Measurements from ENCODE around the gene ZBED3.

ZBED3 gene

GRCh38 chr5:77076961-77077828 is 9.9 kb downstream of the ZBED3 start:
- peak; percentile 44 for DNase-seq

DNA sequence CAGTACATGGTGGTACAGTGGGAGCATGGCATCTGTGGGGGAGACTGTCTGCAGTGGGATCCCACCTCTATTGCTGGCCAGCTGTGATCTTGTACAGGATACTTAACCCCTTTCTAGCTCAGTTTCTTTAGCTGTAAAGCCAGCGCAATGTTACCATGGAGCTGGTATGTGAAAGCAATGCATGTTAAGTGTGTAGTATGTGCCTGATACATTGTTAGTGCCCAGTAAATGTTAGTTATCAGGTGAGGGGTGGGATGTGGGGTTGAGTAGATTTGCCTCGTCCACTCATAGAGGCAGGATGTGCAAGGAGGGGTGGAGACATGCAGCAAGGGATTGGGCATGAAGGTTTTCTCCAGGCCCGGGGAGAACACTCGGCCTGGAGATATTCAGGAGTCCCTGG is 12.3 kb downstream of the ZBED3 start:
- DNase-seq, result no peak

- no peak for DNase-seq
These were observed 13.4 kb downstream of the ZBED3 start for GRCh38 chr5:77073667-77074066.

DNA sequence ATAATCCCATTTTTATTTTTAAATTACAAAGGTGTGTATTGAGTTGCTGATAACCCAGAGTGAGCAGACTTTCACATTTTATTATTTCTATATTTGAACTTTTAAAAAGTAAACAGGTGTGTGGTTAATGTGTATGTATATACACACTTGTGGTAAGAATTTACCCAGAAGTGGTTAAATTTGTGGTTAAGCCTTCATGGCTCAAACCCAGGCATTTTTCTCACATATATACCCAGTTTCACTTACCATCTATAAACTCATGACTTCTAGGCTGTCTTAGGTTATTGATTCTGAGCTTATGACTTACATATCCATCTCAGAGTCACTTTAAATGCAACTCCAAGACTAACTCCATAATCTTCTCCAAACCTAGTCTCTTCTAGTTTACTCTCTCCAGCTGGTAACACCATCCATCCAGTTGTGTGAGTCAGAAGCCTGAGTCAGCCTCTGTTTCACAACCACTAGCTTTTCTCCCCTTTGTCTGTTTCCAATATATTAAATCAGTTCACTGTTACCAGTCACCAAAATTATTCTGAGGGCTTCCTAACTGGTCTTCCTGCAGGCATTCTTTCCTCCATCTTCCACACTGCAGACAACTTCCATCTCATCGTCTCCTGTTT is 20.2 kb downstream of the ZBED3 start:
- DNase-seq, result no peak

GRCh38 chr5:77066184-77066583 is 20.9 kb downstream of the ZBED3 start:
- DNase-seq, result no peak

DNA sequence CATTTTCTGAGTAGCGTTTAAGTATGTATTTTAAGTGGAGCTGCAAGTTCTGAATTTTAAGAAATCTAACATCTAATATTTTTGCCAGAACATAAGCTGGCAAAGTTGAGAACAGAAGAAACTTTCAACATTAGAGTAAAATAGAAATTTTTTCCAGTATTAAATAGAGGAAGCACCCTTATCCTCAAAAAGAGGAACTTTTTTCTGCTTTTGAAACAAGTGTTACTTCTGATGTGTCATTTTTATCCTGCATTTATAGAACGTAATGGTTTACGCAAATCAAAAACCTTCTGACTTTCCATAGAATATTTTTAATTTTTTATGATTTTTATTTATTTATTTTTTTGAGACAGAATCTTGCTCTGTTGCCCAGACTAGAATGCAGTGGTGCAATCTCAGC is 21.8 kb downstream of the ZBED3 start:
- no peak for DNase-seq

GRCh38 chr5:77064040-77064439 is 23.0 kb downstream of the ZBED3 start:
- DNase-seq, result no peak

- no peak for DNase-seq
These were observed 40.5 kb downstream of the ZBED3 start for GRCh38 chr5:77046416-77047073.

GRCh38 chr5:77035950-77036349 is 51.1 kb downstream of the ZBED3 start:
- DNase-seq, result no peak

- DNase-seq, result no peak
These were observed 53.7 kb downstream of the ZBED3 start for GRCh38 chr5:77033338-77033737.

DNA sequence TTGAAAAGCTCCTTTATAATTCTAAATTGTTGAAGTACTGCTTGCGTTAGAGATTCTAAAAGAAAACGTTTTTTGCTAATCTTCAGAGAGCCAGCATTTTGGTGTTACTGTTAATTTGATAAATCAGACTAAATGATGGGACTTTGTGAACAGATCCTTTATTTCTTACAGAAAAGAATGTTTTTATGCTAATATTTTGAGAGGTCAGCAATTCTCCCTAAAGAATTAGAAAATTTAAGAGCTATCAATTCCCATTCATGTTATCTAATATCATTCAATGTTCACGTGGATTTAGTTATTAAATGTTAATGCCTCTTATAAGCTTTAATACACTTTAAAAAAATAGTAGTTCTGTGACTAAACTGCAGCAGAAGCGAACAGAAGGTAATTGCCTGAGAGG is 54.5 kb downstream of the ZBED3 start:
- DNase-seq, result no peak

- no peak for DNase-seq
These were observed 55.2 kb downstream of the ZBED3 start for GRCh38 chr5:77031891-77032290.

GRCh38 chr5:77030097-77031071 is 56.7 kb downstream of the ZBED3 start, which contains the start of gene AGGF1:
Gene AGGF1 (plus strand): TSS chr5:77030404. CDS start chr5:77030767, 363 bp downstream.
- peak; percentile 84 for DNase-seq

GRCh38 chr5:77029376-77029885 is 57.7 kb downstream of the ZBED3 start:
- no peak for DNase-seq

GRCh38 chr5:77028631-77029375 is 58.3 kb downstream of the ZBED3 start:
- no peak for DNase-seq

DNA sequence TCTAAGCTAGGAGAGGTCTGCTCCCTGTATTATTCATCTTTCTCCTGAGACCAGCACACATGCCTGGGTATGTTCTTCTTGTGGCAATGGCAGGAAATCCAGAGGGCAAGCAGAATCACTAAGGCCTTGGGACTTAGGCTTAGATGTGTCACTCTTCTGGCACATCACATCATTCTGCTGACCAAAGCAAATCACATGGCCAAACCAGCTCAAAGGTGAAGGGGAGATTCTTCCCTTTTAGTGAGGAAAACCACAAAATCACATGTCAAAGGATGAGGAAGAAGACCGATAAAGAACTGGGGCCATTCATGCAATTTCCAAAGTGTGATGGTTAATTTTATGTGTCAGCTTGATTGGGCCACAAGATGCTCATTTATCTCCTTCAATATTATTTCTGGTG is 62.6 kb downstream of the ZBED3 start:
- no peak for DNase-seq

- no peak for DNase-seq
These were observed 64.3 kb downstream of the ZBED3 start for GRCh38 chr5:77022511-77023417.
